Measurements from ENCODE around the gene PNPLA7.

PNPLA7 gene

GRCh38 chr9:137488327-137488653, 61.9 kb downstream of the PNPLA7 start:
- no peaks in the 10 kb centered on the region for H3K79me2 ChIP-seq (ENCODE audit: control insufficient read depth, insufficient read depth, low read length)
- no peaks in the 10 kb centered on the region for H3K36me3 ChIP-seq (ENCODE audit: control insufficient read depth, insufficient read depth, low read length)
- no peaks in the 10 kb centered on the region for H3K4me1 ChIP-seq (ENCODE audit: control insufficient read depth, low read depth, low read length)
- no peak overlapping the region for H2BK5ac ChIP-seq (ENCODE audit: low read length)
- H4K5ac ChIP-seq (ENCODE audit: low read length): no peak overlapping the region
- no peak overlapping the region for H3K4me2 ChIP-seq (ENCODE audit: low read length)
- H4K8ac ChIP-seq (ENCODE audit: low read depth, low read length): no peak overlapping the region
- H3K18ac ChIP-seq (ENCODE audit: low read length): no peak overlapping the region
- no peak overlapping the region for H3K4me3 ChIP-seq (ENCODE audit: low read length)
- no peaks in the 10 kb centered on the region for H3K79me1 ChIP-seq (ENCODE audit: low read length)
- no peak overlapping the region for H3K56ac ChIP-seq (ENCODE audit: low read length)
- H2AK5ac ChIP-seq (ENCODE audit: low read length): no peak overlapping the region
- H3K23ac ChIP-seq (ENCODE audit: low read length): no peak overlapping the region
- H3K27ac ChIP-seq (ENCODE audit: low read depth, low read length): no peak overlapping the region
- no peak overlapping the region for H3K9ac ChIP-seq (ENCODE audit: low read length)
- H3K27me3 ChIP-seq (ENCODE audit: insufficient read depth, low read length, poor library complexity): no peaks in the 10 kb centered on the region
- H3K4ac ChIP-seq (ENCODE audit: low read depth, low read length): no peak overlapping the region
- H2BK15ac ChIP-seq (replicated peaks; ENCODE audit: low read depth): no peak overlapping the region
- no peak for DNase-seq
- H2BK120ac ChIP-seq (ENCODE audit: low read depth, low read length): no peak overlapping the region
- WGBS (ENCODE audit: extremely low coverage, insufficient coverage, low lambda C conversion rate): no CpG with 5 or more reads among the region's 6 CpGs

DNA sequence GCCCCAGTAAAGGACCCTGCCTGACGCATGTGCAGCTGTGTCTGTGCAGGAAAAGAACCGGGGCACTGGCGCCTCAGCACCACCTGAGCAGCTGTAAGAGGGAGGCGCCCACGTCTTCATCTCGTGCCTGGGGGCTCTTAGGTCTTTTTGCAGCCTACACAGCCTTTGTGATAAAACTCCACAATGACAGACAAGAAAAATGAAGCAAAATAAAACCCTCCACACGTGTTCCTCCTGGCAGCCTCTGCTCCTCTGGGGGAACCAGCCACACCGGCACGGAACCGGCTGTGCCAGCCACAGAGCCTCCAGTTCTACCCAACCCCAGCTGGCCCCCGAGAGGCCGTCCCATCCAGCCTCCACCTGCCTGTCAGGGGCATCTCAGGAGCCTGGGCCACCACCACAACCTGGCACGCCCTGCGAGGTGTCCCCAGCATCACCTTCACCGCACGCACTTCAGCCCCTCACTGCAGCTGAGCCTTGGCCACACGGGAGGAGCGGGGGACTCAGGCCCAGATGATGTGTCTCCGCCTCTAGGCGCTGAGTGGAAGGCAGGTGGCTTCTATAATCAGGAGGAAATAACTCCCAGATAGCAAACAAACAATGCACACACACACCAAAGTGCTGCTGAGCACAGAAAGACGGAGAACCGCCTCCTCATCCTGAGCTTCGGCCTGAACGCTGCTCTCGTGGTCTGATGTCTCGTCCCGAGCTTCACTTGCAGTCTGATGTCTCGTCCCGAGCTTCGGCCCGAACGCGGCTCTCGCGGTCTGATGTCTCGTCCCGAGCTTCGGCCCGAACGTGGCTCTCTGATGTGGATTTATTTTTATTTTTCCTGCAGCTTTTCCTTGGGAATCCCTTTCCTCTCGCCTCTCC, 62.5 kb downstream of the PNPLA7 start:
- H3K27ac ChIP-seq (ENCODE audit: low read depth, low read length): no peak overlapping the region
- no peaks in the 10 kb centered on the region for H3K36me3 ChIP-seq (ENCODE audit: control insufficient read depth, insufficient read depth, low read length)
- no peak overlapping the region for H4K8ac ChIP-seq (ENCODE audit: low read depth, low read length)
- no peak overlapping the region for H3K23ac ChIP-seq (ENCODE audit: low read length)
- H3K79me2 ChIP-seq (ENCODE audit: control insufficient read depth, insufficient read depth, low read length): no peaks in the 10 kb centered on the region
- no CpG with 5 or more reads among the region's 41 CpGs for WGBS (ENCODE audit: extremely low coverage, insufficient coverage, low lambda C conversion rate)
- no peak overlapping the region for H2BK120ac ChIP-seq (ENCODE audit: low read depth, low read length)
- no peak overlapping the region for H3K4me3 ChIP-seq (ENCODE audit: low read length)
- H3K4me2 ChIP-seq (ENCODE audit: low read length): no peak overlapping the region
- no peaks in the 10 kb centered on the region for H3K79me1 ChIP-seq (ENCODE audit: low read length)
- no peak overlapping the region for H3K9ac ChIP-seq (ENCODE audit: low read length)
- H3K18ac ChIP-seq (ENCODE audit: low read length): no peak overlapping the region
- H2AK5ac ChIP-seq (ENCODE audit: low read length): no peak overlapping the region
- no peaks in the 10 kb centered on the region for H3K4me1 ChIP-seq (ENCODE audit: control insufficient read depth, low read depth, low read length)
- no peak overlapping the region for H4K5ac ChIP-seq (ENCODE audit: low read length)
- no peak overlapping the region for H2BK5ac ChIP-seq (ENCODE audit: low read length)
- H3K27me3 ChIP-seq (ENCODE audit: insufficient read depth, low read length, poor library complexity): no peaks in the 10 kb centered on the region
- H2BK15ac ChIP-seq (replicated peaks; ENCODE audit: low read depth): no peak overlapping the region
- no peak overlapping the region for H3K56ac ChIP-seq (ENCODE audit: low read length)
- no peak overlapping the region for H3K4ac ChIP-seq (ENCODE audit: low read depth, low read length)
- DNase-seq: no peak

- Histone ChIP-seq H3K4me1 (ENCODE audit: control insufficient read depth, low read depth, low read length) (no peaks in the 10 kb centered on the region), H3K56ac (ENCODE audit: low read length) (no peak overlapping the region), H2BK120ac (ENCODE audit: low read depth, low read length) (no peak overlapping the region), H3K4me2 (ENCODE audit: low read length) (no peak overlapping the region), H4K8ac (ENCODE audit: low read depth, low read length) (no peak overlapping the region), H3K4me3 (ENCODE audit: low read length) (no peak overlapping the region), H3K9ac (ENCODE audit: low read length) (no peak overlapping the region), H3K79me1 (ENCODE audit: low read length) (no peaks in the 10 kb centered on the region), H3K79me2 (ENCODE audit: control insufficient read depth, insufficient read depth, low read length) (no peaks in the 10 kb centered on the region), H3K23ac (ENCODE audit: low read length) (no peak overlapping the region), H4K5ac (ENCODE audit: low read length) (no peak overlapping the region), H2BK15ac (replicated peaks; ENCODE audit: low read depth) (no peak overlapping the region), H3K18ac (ENCODE audit: low read length) (no peak overlapping the region), H3K4ac (ENCODE audit: low read depth, low read length) (no peak overlapping the region), H2BK5ac (ENCODE audit: low read length) (no peak overlapping the region), H3K27ac (ENCODE audit: low read depth, low read length) (no peak overlapping the region), H3K36me3 (ENCODE audit: control insufficient read depth, insufficient read depth, low read length) (no peaks in the 10 kb centered on the region), H2AK5ac (ENCODE audit: low read length) (no peak overlapping the region), H3K27me3 (ENCODE audit: insufficient read depth, low read length, poor library complexity) (no peaks in the 10 kb centered on the region)
- no peak for DNase-seq
- no CpG with 5 or more reads among the region's 35 CpGs for WGBS (ENCODE audit: extremely low coverage, insufficient coverage, low lambda C conversion rate)
These were observed 63.4 kb downstream of the PNPLA7 start for GRCh38 chr9:137486545-137487453.

GRCh38 chr9:137486141-137486490, 64.1 kb downstream of the PNPLA7 start:
- no CpG with 5 or more reads among the region's 15 CpGs for WGBS (ENCODE audit: extremely low coverage, insufficient coverage, low lambda C conversion rate)
- H3K79me1 ChIP-seq (ENCODE audit: low read length): no peaks in the 10 kb centered on the region
- no peak overlapping the region for H3K18ac ChIP-seq (ENCODE audit: low read length)
- no peaks in the 10 kb centered on the region for H3K27me3 ChIP-seq (ENCODE audit: insufficient read depth, low read length, poor library complexity)
- no peak overlapping the region for H3K9ac ChIP-seq (ENCODE audit: low read length)
- no peak overlapping the region for H2BK5ac ChIP-seq (ENCODE audit: low read length)
- no peaks in the 10 kb centered on the region for H3K4me1 ChIP-seq (ENCODE audit: control insufficient read depth, low read depth, low read length)
- no peak for DNase-seq
- H4K5ac ChIP-seq (ENCODE audit: low read length): no peak overlapping the region
- no peak overlapping the region for H2BK15ac ChIP-seq (replicated peaks; ENCODE audit: low read depth)
- no peak overlapping the region for H3K4ac ChIP-seq (ENCODE audit: low read depth, low read length)
- no peak overlapping the region for H3K23ac ChIP-seq (ENCODE audit: low read length)
- H3K4me3 ChIP-seq (ENCODE audit: low read length): no peak overlapping the region
- H4K8ac ChIP-seq (ENCODE audit: low read depth, low read length): no peak overlapping the region
- H2AK5ac ChIP-seq (ENCODE audit: low read length): no peak overlapping the region
- no peak overlapping the region for H3K56ac ChIP-seq (ENCODE audit: low read length)
- no peak overlapping the region for H3K27ac ChIP-seq (ENCODE audit: low read depth, low read length)
- H3K79me2 ChIP-seq (ENCODE audit: control insufficient read depth, insufficient read depth, low read length): no peaks in the 10 kb centered on the region
- no peaks in the 10 kb centered on the region for H3K36me3 ChIP-seq (ENCODE audit: control insufficient read depth, insufficient read depth, low read length)
- no peak overlapping the region for H2BK120ac ChIP-seq (ENCODE audit: low read depth, low read length)
- no peak overlapping the region for H3K4me2 ChIP-seq (ENCODE audit: low read length)

DNA sequence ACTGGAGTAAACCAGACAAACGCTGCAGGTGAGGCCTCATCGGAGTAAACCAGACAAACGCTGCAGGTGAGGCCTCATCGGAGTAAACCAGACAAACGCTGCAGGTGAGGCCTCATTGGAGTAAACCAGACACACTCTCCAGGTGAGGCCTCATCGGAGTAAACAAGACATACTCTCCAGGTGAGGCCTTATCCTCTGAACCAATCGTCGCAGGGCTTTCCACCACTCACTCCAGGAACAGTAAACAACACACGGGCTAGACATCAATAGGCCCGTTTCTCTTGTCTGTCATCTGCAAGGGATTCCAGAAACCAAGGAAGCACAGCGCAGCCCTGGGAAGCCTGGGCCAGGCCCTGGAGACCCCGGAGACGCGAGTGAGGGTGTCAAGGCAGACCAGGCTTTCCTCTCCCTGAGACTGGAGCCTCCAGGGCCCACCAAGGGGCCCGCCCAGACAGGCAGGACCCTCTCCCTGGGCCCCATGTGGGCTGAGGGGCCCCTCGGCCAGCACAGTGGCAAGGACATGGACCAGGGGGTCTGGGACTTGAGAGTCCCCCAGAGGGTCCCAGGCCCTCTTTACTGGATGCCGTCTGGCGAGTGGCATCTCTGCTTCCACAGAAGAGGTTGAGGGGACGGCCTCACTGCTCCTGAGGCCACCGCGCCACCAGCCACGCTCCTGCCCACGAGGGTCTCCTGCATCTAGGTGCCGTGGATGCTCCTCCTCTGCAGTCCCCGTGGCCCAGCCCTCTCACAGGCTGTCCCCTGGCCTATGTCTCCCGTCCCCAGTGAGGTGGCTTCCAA, 64.7 kb downstream of the PNPLA7 start:
- Histone ChIP-seq H3K36me3 (ENCODE audit: control insufficient read depth, insufficient read depth, low read length) (no peaks in the 10 kb centered on the region), H3K4me1 (ENCODE audit: control insufficient read depth, low read depth, low read length) (no peaks in the 10 kb centered on the region), H3K4ac (ENCODE audit: low read depth, low read length) (no peak overlapping the region), H3K79me2 (ENCODE audit: control insufficient read depth, insufficient read depth, low read length) (no peaks in the 10 kb centered on the region), H3K23ac (ENCODE audit: low read length) (no peak overlapping the region), H2AK5ac (ENCODE audit: low read length) (no peak overlapping the region), H2BK120ac (ENCODE audit: low read depth, low read length) (no peak overlapping the region), H3K4me3 (ENCODE audit: low read length) (no peak overlapping the region), H4K8ac (ENCODE audit: low read depth, low read length) (no peak overlapping the region), H3K27ac (ENCODE audit: low read depth, low read length) (no peak overlapping the region), H2BK5ac (ENCODE audit: low read length) (no peak overlapping the region), H3K9ac (ENCODE audit: low read length) (no peak overlapping the region), H3K79me1 (ENCODE audit: low read length) (no peaks in the 10 kb centered on the region), H3K27me3 (ENCODE audit: insufficient read depth, low read length, poor library complexity) (no peaks in the 10 kb centered on the region), H3K4me2 (ENCODE audit: low read length) (no peak overlapping the region), H2BK15ac (replicated peaks; ENCODE audit: low read depth) (no peak overlapping the region), H3K18ac (ENCODE audit: low read length) (no peak overlapping the region), H3K56ac (ENCODE audit: low read length) (no peak overlapping the region), H4K5ac (ENCODE audit: low read length) (no peak overlapping the region)
- WGBS (ENCODE audit: extremely low coverage, insufficient coverage, low lambda C conversion rate): no CpG with 5 or more reads among the region's 26 CpGs
- no peak for DNase-seq
